ENCODE data around the gene BRIP1.

DNA sequence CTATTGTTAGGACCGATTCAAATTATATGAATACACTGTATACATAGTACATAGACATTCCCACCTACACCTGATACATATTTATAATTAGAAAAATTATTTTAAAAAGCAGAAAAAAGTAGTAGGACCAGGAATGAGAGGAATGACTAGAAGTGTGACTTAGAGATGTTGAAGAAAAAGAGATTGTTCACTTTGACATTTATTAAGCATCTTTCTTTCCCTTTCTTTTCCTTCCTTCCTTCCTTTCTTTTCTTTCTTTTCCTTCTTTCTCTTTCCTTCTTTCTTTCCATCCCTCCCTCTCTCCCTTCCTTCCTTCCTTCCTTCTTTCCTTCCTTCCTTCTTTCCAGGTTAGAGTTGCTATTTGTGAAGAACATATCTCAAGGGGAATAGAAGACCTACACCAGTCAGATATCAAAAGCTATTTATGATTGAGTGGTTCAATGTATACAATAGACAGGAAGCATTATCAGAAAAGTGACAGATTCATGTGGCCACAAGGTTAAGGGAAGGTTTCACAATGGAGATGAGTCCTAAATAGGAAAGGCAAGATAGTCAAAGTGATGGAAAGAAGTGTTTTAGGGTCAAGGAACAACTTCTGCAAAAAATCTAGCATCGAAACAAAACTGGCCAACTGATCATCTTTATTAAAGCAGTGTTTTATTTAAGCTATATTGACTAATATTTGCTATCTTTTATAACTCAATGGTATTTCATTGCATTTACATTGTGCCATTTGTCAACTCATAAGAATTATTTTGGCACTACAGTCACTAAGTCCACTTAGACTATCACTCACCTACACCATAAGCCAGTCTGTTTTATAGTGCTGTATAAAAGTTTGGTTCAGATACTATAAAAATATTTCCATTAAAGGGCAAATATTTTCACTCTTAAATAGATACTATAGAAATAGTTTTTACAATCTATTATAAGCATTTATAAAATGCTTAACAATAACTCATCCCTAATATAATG lies 218.2 kb downstream of the BRIP1 start:
- TF ChIP-seq, protein P1, sequence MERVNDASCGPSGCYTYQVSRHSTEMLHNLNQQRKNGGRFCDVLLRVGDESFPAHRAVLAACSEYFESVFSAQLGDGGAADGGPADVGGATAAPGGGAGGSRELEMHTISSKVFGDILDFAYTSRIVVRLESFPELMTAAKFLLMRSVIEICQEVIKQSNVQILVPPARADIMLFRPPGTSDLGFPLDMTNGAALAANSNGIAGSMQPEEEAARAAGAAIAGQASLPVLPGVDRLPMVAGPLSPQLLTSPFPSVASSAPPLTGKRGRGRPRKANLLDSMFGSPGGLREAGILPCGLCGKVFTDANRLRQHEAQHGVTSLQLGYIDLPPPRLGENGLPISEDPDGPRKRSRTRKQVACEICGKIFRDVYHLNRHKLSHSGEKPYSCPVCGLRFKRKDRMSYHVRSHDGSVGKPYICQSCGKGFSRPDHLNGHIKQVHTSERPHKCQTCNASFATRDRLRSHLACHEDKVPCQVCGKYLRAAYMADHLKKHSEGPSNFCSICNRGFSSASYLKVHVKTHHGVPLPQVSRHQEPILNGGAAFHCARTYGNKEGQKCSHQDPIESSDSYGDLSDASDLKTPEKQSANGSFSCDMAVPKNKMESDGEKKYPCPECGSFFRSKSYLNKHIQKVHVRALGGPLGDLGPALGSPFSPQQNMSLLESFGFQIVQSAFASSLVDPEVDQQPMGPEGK (tag by site-specific recombination; IDR thresholded peaks at IDR 0.05): no peak
- TF ChIP-seq, protein P2, sequence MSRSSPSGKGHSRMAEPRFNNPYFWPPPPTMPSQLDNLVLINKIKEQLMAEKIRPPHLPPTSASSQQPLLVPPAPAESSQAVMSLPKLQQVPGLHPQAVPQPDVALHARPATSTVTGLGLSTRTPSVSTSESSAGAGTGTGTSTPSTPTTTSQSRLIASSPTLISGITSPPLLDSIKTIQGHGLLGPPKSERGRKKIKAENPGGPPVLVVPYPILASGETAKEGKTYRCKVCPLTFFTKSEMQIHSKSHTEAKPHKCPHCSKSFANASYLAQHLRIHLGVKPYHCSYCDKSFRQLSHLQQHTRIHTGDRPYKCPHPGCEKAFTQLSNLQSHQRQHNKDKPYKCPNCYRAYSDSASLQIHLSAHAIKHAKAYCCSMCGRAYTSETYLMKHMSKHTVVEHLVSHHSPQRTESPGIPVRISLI (tag by site-specific recombination; IDR thresholded peaks at IDR 0.05): no peak
- TF ChIP-seq ZNF184 (tag by site-specific recombination; IDR thresholded peaks at IDR 0.05): no peak
- TF ChIP-seq ZNF660 (tag by site-specific recombination; IDR thresholded peaks at IDR 0.05): no peak
